Mucosa of descending colon (tissue), 3 donors: Measurements from ENCODE around the gene SPHK2. TPM values are rescaled to one million over a fixed set of nuclear protein-coding genes. Genes with fewer than 3 reads are reported as not detected.

Source experiments
- ATAC-seq: fragments of 200-7000 bp; cut with Tn5 transposase; one replicate; pipeline ENCODE4 v1.9.1; 2020; ENCODE audit warnings: mild to moderate bottlenecking, moderate library complexity
- DNase-seq, 3 donors: peaks; one replicate each; pipeline ENCODE4 v3.0.0-alpha.2; 2020
- H3K36me3 ChIP-seq: fragments of 200-600 bp; one replicate; pipeline ENCODE4 v1.8.0; 2021; ENCODE audit warnings: low read depth, mild to moderate bottlenecking
- H3K4me1 ChIP-seq: fragments of 200-600 bp; one replicate; pipeline ENCODE4 v1.8.0; 2021; ENCODE audit warnings: low read depth, mild to moderate bottlenecking
- H3K4me3 ChIP-seq: fragments of 200-600 bp; one replicate; pipeline ENCODE4 v1.8.0; 2021; ENCODE audit warnings: mild to moderate bottlenecking
- H3K9me3 ChIP-seq: fragments of 200-600 bp; one replicate; pipeline ENCODE4 v1.8.0; 2021; ENCODE audit warnings: mild to moderate bottlenecking
- intact Hi-C, 2 donors: fragments of 100-400 bp; cut with DNase I in 1 of 2; cut with micrococcal nuclease in 1 of 2; formaldehyde crosslinking; loops; one replicate each; pipeline versions ENCODE4 v1.11.0 to v1.11.1; 2022; cut with DNase I, micrococcal nuclease
- total RNA-seq, 3 donors: library from RNA; stranded (reverse); fragmentation: NEBNext Ultra II Directional in 2 of 3; extraction: Animal tissue kit (Norgen Biotek cat#: 25700) in 2 of 3; gene quantifications; one replicate each; pipeline versions ENCODE4 v1.2.1 to v1.2.4, GENCODE V29; 2021 to 2023
- TF ChIP-seq, protein P1 (sequence below): fragments of 200-600 bp; IDR thresholded peaks from one replicate; pipeline ENCODE4 v1.8.0; 2022; ENCODE audit warnings: antibody characterized with exemption, mild to moderate bottlenecking
- donor health status: DM: no; HTN: no; CAD: no; lungs with moderate emphysema.
- donor health status: DM: no; HTN: no; CAD: no.
- donor health status: DM: no; HTN: yes; CAD: no.

SPHK2 gene
- total RNA-seq, 3 donors from 2014 or later = 37.9 to 54.8 (median 50.2) TPM

GRCh38 chr19:48660852-48661710, 41.8 kb downstream of the SPHK2 start:
- H3K9me3 ChIP-seq = no peaks in the 10 kb centered on the region
- H3K36me3 ChIP-seq = no peaks in the 10 kb centered on the region
- no peak overlapping the region for H3K4me3 ChIP-seq
- DNase-seq (peak; percentile 81 to 88 (median 87)), ATAC-seq (peak; percentile 78)
- H3K4me1 ChIP-seq = no peaks in the 10 kb centered on the region
- TF ChIP-seq, protein P1, sequence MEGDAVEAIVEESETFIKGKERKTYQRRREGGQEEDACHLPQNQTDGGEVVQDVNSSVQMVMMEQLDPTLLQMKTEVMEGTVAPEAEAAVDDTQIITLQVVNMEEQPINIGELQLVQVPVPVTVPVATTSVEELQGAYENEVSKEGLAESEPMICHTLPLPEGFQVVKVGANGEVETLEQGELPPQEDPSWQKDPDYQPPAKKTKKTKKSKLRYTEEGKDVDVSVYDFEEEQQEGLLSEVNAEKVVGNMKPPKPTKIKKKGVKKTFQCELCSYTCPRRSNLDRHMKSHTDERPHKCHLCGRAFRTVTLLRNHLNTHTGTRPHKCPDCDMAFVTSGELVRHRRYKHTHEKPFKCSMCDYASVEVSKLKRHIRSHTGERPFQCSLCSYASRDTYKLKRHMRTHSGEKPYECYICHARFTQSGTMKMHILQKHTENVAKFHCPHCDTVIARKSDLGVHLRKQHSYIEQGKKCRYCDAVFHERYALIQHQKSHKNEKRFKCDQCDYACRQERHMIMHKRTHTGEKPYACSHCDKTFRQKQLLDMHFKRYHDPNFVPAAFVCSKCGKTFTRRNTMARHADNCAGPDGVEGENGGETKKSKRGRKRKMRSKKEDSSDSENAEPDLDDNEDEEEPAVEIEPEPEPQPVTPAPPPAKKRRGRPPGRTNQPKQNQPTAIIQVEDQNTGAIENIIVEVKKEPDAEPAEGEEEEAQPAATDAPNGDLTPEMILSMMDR = no peak
- intact Hi-C loops = no loop called here

GRCh38 chr19:48661711-48662090, 42.4 kb downstream of the SPHK2 start:
- no peaks in the 10 kb centered on the region for H3K4me1 ChIP-seq
- no peaks in the 10 kb centered on the region for H3K9me3 ChIP-seq
- TF ChIP-seq, protein P1 = no peak
- DNase-seq (no peak), ATAC-seq (no peak)
- no peak overlapping the region for H3K4me3 ChIP-seq
- no peaks in the 10 kb centered on the region for H3K36me3 ChIP-seq
- intact Hi-C loops = no loop called here

- intact Hi-C loops = no loop called here
- no peak for ATAC-seq
- no peaks in the 10 kb centered on the region for H3K9me3 ChIP-seq
Measured at GRCh38 chr19:48663667-48664066, 44.4 kb downstream of the SPHK2 start.

DNA sequence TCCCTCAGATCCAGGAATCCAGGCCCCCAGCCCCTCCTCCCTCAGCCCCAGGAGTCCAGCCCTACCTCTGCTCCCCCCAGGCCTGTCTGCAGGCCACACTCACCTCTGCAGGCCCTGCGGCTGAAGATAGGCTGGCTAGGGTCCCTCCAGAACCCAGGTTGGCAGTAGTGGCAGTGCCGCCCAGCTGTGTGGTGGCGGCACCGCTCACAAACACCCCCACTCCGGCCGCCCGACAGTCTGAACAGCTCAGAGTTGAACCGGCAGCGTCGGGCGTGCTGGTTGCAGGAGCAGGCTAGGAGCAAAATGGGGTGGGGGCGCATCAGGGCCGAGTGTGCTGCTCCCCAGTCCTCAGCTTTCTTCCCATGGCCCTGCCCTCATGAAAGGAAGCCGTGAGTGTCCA, 45.2 kb downstream of the SPHK2 start:
- no peak overlapping the region for H3K4me3 ChIP-seq
- H3K9me3 ChIP-seq = no peaks in the 10 kb centered on the region
- no peaks in the 10 kb centered on the region for H3K4me1 ChIP-seq
- TF ChIP-seq, protein P1 = no peak
- intact Hi-C loops = no loop called here
- no peak for DNase-seq
- no peaks in the 10 kb centered on the region for H3K36me3 ChIP-seq
- no peak for ATAC-seq

More at GRCh38 chr19:48663667-48664066, 44.4 kb downstream of the SPHK2 start:
- Histone ChIP-seq H3K4me3 (no peak overlapping the region), H3K4me1 (no peaks in the 10 kb centered on the region), H3K36me3 (no peaks in the 10 kb centered on the region)
- DNase-seq = no peak
- TF ChIP-seq, protein P1 = no peak

- TF ChIP-seq, protein P1 = no peak
- no peaks in the 10 kb centered on the region for H3K9me3 ChIP-seq
- no peaks in the 10 kb centered on the region for H3K4me1 ChIP-seq
- intact Hi-C loops = no loop called here
- no peaks in the 10 kb centered on the region for H3K36me3 ChIP-seq
- ATAC-seq (no peak), DNase-seq (no peak)
- H3K4me3 ChIP-seq = no peak overlapping the region
Measured at GRCh38 chr19:48665786-48666185, 46.5 kb downstream of the SPHK2 start.
